HUES48 (cell line): ENCODE results near the gene MEPE.

Experiments used
- H3K27ac ChIP-seq: one replicate; pipeline ENCODE4 v1.7.0; 2013; ENCODE audit warnings: low read depth, low read length, inconsistent platforms
- H3K27me3 ChIP-seq: 2 replicates; pipeline ENCODE4 v1.6.1; 2013; ENCODE audit warnings: mild to moderate bottlenecking, low read length; ENCODE audit not compliant: control insufficient read depth, insufficient read depth
- H3K36me3 ChIP-seq: 2 replicates; pipeline ENCODE4 v1.6.1; 2013; ENCODE audit warnings: low read length; ENCODE audit not compliant: control insufficient read depth, insufficient read depth
- H3K4me1 ChIP-seq: 2 replicates; pipeline ENCODE4 v1.6.1; 2013; ENCODE audit warnings: mild to moderate bottlenecking, low read length; ENCODE audit not compliant: control insufficient read depth, insufficient read depth
- H3K4me3 ChIP-seq: 2 replicates; pipeline ENCODE4 v1.5.1; 2013; ENCODE audit warnings: mild to moderate bottlenecking, low read depth, low read length
- H3K9ac ChIP-seq: 2 replicates; pipeline ENCODE4 v1.6.1; 2013; ENCODE audit warnings: mild to moderate bottlenecking, low read depth, low read length, moderate library complexity
- H3K9me3 ChIP-seq: 2 replicates; pipeline ENCODE4 v1.6.1; 2013; ENCODE audit warnings: low read length; ENCODE audit not compliant: control insufficient read depth, insufficient read depth

Gene MEPE

DNA sequence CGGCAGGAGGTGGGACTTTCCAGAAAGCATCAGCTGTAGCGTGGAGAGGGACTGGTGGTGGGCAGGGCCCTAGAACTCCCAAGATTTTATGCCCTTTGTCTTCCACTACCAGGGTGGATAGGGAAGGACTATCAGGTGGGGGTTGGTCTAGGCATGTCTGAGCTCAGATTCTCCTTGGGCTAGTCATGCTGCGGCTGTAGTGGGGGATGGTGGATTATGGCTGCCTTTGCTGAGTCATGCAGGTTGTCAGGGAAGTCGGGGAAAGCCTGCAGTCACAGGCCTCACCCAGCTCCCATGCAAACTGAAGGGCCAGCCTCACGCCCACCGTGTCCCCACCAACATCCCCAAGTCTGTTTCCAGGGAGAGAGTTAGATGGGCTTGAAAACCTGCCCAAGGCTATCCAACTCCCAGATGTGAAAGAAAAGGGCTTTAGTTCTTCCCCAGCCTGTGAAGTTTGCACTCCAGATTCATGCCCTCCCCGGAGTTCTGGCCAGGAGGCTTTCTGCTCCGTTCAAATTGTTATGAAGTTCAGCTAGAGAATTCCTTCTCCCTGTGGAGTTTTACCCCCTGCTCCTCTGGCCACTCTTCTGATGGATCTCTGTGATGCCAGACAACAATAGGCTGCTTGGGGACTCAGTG, 13.4 kb upstream of the MEPE start:
- H3K4me3 ChIP-seq: no peak overlapping the region
- H3K36me3 ChIP-seq: no peaks in the 10 kb centered on the region
- H3K27me3 ChIP-seq: no peaks in the 10 kb centered on the region
- H3K9ac ChIP-seq: no peak overlapping the region
- no peaks in the 10 kb centered on the region for H3K9me3 ChIP-seq
- H3K27ac ChIP-seq: peak overlapping the region; percentile 94
- peaks cover 11% of the 10 kb centered on the region; the same call in 1 of the 2 replicates for H3K4me1 ChIP-seq

DNA sequence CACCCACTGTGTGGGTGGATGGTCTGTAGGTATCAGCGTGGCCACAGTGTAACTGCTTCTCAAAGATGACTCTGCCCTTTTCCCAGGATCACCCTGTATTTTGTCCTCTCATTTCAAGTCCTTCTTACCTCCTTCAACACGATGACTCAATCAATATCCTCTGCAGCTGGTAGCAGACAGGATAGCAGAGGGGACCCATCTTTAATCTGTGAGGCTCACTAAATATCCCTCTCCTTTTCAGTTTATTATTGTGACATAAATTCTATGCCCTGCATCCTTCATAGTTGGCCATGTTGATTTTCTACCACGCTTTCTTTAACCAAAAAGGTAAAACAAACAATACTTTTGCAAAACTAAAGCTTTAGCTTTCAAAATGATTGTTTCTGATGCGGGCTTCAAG, 9.6 kb upstream of the MEPE start:
- no peaks in the 10 kb centered on the region for H3K27me3 ChIP-seq
- no peaks in the 10 kb centered on the region for H3K9me3 ChIP-seq
- no peaks in the 10 kb centered on the region for H3K36me3 ChIP-seq
- H3K27ac ChIP-seq: no peak overlapping the region
- H3K4me3 ChIP-seq: no peak overlapping the region
- H3K9ac ChIP-seq: no peak overlapping the region
- H3K4me1 ChIP-seq: peaks cover 11% of the 10 kb centered on the region; the same call in 1 of the 2 replicates

GRCh38 chr4:87823724-87824123, 9.0 kb upstream of the MEPE start:
- Histone ChIP-seq H3K9me3 (no peaks in the 10 kb centered on the region), H3K4me3 (no peak overlapping the region), H3K27me3 (no peaks in the 10 kb centered on the region), H3K4me1 (peaks cover 11% of the 10 kb centered on the region; the same call in 1 of the 2 replicates), H3K27ac (no peak overlapping the region), H3K36me3 (no peaks in the 10 kb centered on the region), H3K9ac (no peak overlapping the region)

DNA sequence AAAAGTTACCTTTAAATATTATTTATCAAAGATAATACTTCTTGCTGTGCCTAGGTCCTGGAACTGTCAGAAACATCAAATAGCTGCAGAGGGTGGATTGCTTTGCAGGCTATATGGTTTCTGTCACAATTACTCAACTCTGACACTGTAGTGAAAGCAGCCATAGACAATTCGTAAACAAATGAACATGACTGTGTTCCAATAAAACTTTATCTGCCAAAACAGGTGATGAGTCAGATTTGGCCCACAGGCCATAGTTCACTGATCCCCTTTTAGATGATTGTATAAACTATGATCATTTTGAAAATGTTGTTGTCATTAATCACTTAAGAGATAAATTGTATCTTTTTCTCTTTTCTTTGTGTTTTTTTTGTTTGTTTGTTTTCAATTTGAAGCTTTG, 8.4 kb upstream of the MEPE start:
- H3K4me1 ChIP-seq: peaks cover 7% of the 10 kb centered on the region; the same call in 1 of the 2 replicates
- H3K9ac ChIP-seq: no peak overlapping the region
- no peak overlapping the region for H3K4me3 ChIP-seq
- no peak overlapping the region for H3K27ac ChIP-seq
- no peaks in the 10 kb centered on the region for H3K27me3 ChIP-seq
- no peaks in the 10 kb centered on the region for H3K9me3 ChIP-seq
- H3K36me3 ChIP-seq: no peaks in the 10 kb centered on the region

DNA sequence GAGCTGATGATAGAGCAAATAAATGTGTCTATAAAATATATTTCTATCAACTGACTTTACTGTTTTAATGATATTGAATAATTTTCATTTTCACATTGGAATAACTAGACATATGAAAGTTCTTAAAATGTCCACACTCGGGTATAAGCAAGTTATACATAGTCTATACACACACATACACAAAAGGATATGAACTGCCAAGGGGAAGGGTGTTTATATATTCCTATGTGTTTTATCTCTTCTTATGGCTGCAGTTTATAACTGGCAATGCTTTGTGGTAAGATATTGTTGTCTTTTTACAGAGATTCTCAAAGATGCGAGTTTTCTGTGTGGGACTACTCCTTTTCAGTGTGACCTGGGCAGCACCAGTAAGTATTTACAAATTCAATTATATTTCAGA, 1.6 kb downstream of the MEPE start:
- no peaks in the 10 kb centered on the region for H3K9me3 ChIP-seq
- no peak overlapping the region for H3K4me3 ChIP-seq
- no peaks in the 10 kb centered on the region for H3K36me3 ChIP-seq
- H3K4me1 ChIP-seq: peaks cover 15% of the 10 kb centered on the region
- H3K27me3 ChIP-seq: no peaks in the 10 kb centered on the region
- no peak overlapping the region for H3K27ac ChIP-seq
- no peak overlapping the region for H3K9ac ChIP-seq

DNA sequence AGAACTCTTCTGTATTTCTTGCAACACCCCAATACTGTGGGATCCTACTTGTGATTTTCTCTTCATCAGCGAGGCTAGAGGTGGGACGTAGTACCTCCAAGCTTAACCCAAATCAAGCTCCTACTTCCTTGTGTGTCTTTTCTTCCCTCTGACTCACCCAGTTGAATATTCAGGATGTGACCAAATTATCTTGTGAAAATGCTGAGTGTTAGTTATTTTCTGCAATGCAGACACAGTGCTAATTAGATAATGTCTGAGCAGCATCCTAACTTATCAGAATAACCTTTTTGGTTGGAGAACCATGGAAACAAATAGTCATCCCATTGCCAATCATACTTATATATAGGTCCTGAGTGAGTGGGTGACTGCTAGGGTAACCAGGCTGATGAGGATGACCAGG, 2.4 kb downstream of the MEPE start:
- no peak overlapping the region for H3K4me3 ChIP-seq
- peaks cover 23% of the 10 kb centered on the region for H3K4me1 ChIP-seq
- H3K9ac ChIP-seq: no peak overlapping the region
- H3K9me3 ChIP-seq: no peaks in the 10 kb centered on the region
- no peak overlapping the region for H3K27ac ChIP-seq
- no peaks in the 10 kb centered on the region for H3K27me3 ChIP-seq
- no peaks in the 10 kb centered on the region for H3K36me3 ChIP-seq

DNA sequence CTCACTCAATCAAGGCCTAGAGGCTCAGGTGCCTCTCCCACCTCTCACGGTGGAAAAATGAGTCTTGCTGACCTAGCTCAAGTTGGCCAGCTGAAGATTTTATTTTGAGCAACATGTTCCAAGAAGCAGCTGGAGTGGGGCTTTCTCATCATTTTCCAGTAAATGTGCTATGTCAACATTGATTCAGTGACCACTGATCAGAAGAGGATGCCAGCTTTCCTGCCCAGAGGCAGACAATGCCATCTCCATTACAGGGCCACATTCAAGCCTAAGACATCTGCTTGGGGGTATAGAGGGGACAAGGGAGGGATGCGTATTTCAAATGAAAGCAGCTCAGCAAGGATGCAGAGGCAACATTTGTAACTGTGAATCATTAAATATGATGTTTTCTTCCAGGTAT, 3.0 kb downstream of the MEPE start:
- no peak overlapping the region for H3K4me3 ChIP-seq
- no peak overlapping the region for H3K27ac ChIP-seq

GRCh38 chr4:87838205-87838604, 5.4 kb downstream of the MEPE start:
- no peaks in the 10 kb centered on the region for H3K9me3 ChIP-seq
- peaks cover 23% of the 10 kb centered on the region for H3K4me1 ChIP-seq
- H3K27ac ChIP-seq: peak overlapping the region; percentile 36
- H3K27me3 ChIP-seq: no peaks in the 10 kb centered on the region
- H3K9ac ChIP-seq: no peak overlapping the region
- no peak overlapping the region for H3K4me3 ChIP-seq
- H3K36me3 ChIP-seq: no peaks in the 10 kb centered on the region

More for the DNA sequence above, 3.0 kb downstream of the MEPE start:
- Histone ChIP-seq H3K9me3 (no peaks in the 10 kb centered on the region), H3K9ac (no peak overlapping the region), H3K4me1 (peaks cover 23% of the 10 kb centered on the region), H3K27me3 (no peaks in the 10 kb centered on the region), H3K36me3 (no peaks in the 10 kb centered on the region)

DNA sequence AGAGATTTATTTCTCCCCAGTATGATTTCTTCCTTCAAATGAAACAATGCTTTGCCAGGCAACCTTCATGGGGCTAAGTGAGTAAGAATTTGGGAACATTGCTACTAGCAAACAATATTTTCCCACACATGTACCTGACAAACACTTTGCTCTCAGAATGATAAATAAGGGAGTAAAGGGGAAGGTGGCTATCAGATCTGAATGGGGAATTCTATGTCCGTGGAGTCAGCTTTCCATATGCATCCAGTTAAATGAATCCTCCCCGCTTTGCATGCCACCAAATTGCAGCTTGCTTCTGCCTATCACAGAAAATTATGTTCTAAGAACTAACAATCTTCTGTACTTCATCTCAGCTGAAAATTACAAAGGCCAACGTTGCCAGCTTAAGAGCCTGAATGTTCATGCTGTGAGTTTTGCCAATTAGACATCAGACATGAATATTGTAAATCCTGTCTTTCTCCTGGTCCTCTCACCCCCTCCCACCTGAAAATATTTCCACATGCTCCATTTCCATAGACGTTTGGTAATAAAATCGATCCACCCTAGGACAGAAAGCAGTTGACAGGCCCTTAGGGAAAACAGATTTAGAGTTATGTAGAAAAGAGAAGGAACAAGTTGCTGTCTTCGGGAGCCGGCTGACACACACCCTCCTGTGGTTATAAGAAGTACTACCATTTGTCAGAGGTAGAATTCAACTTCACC, 6.3 kb downstream of the MEPE start:
- Histone ChIP-seq H3K4me1 (peaks cover 23% of the 10 kb centered on the region), H3K27me3 (no peaks in the 10 kb centered on the region), H3K36me3 (no peaks in the 10 kb centered on the region), H3K9ac (no peak overlapping the region), H3K9me3 (no peaks in the 10 kb centered on the region), H3K27ac (peak overlapping the region; percentile 36), H3K4me3 (no peak overlapping the region)

GRCh38 chr4:87839592-87839946, 6.8 kb downstream of the MEPE start:
- Histone ChIP-seq H3K36me3 (no peaks in the 10 kb centered on the region), H3K4me1 (peaks cover 23% of the 10 kb centered on the region), H3K27me3 (no peaks in the 10 kb centered on the region), H3K9ac (no peak overlapping the region), H3K27ac (no peak overlapping the region), H3K9me3 (no peaks in the 10 kb centered on the region), H3K4me3 (no peak overlapping the region)

- Histone ChIP-seq H3K27ac (no peak overlapping the region), H3K27me3 (no peaks in the 10 kb centered on the region), H3K4me1 (peaks cover 20% of the 10 kb centered on the region), H3K9me3 (no peaks in the 10 kb centered on the region), H3K9ac (no peak overlapping the region), H3K36me3 (no peaks in the 10 kb centered on the region), H3K4me3 (no peak overlapping the region)
These were observed 7.4 kb downstream of the MEPE start for GRCh38 chr4:87840149-87840548.
